Body of pancreas (tissue), 4 donors: Measurements from ENCODE around the gene KAT6B.

Source experiments
- POLR2A ChIP-seq, 3 donors: fragments of 450-650 bp; IDR thresholded peaks; one replicate each; pipeline ENCODE4 v1.6.1; 2016; ENCODE audit warnings: antibody characterized with exemption in 3 of 3, mild to moderate bottlenecking in 2 of 3
- TF ChIP-seq, protein P1 (sequence below), 7 experiments: fragments of 450-650 bp in 4 of 7; fragments of 200-600 bp in 3 of 7; sonication (generic) in 3 of 7; IDR thresholded peaks; one replicate each; pipeline ENCODE4 v1.5.1; 2016 to 2019; ENCODE audit warnings: antibody characterized with exemption in 7 of 7

DNA sequence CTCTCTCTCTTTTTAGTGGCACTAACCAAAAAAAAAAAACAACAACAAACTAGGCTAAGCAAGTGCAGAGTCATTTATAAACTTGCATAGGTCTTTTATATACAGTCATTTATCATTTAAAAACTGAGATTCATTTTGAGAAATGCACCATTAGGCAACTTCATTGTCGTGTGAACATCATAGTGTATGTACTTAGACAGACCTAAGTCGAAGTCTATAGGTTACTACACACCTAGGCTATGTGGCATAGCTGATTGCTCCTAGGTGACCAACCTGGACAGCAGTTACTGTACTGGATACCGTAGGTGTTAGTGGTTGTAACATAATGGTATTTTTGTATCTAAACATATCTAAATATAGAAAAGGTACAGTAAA, 175.9 kb downstream of the KAT6B start:
- TF ChIP-seq, protein P1, sequence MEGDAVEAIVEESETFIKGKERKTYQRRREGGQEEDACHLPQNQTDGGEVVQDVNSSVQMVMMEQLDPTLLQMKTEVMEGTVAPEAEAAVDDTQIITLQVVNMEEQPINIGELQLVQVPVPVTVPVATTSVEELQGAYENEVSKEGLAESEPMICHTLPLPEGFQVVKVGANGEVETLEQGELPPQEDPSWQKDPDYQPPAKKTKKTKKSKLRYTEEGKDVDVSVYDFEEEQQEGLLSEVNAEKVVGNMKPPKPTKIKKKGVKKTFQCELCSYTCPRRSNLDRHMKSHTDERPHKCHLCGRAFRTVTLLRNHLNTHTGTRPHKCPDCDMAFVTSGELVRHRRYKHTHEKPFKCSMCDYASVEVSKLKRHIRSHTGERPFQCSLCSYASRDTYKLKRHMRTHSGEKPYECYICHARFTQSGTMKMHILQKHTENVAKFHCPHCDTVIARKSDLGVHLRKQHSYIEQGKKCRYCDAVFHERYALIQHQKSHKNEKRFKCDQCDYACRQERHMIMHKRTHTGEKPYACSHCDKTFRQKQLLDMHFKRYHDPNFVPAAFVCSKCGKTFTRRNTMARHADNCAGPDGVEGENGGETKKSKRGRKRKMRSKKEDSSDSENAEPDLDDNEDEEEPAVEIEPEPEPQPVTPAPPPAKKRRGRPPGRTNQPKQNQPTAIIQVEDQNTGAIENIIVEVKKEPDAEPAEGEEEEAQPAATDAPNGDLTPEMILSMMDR (IDR thresholded peaks at IDR 0.05), result no peak
- TF ChIP-seq POLR2A (IDR thresholded peaks at IDR 0.05), result no peak
